HG03097 (cell line): ENCODE data around the gene PLPPR3.

Experiments used
- ATAC-seq: cut with Tn5 transposase; IDR thresholded peaks from one replicate; pipeline ENCODE4 v1.9.1; 2021; ENCODE audit not compliant: unreplicated experiment, low FRiP score

The PLPPR3 gene

GRCh38 chr19:811506-812048 lies 10.2 kb downstream of the PLPPR3 start:
- ATAC-seq, result no peak

GRCh38 chr19:810883-811489 lies 10.8 kb downstream of the PLPPR3 start:
- no peak for ATAC-seq

GRCh38 chr19:810077-810855 lies 11.5 kb downstream of the PLPPR3 start:
- ATAC-seq, result no peak

GRCh38 chr19:808423-808775 lies 13.4 kb downstream of the PLPPR3 start:
- no peak for ATAC-seq

GRCh38 chr19:807627-808422 lies 13.9 kb downstream of the PLPPR3 start:
- no peak for ATAC-seq

GRCh38 chr19:806815-807421 lies 14.8 kb downstream of the PLPPR3 start:
- no peak for ATAC-seq

- no peak for ATAC-seq
Observed at GRCh38 chr19:805600-806550, 15.9 kb downstream of the PLPPR3 start.

GRCh38 chr19:805166-805551 lies 16.6 kb downstream of the PLPPR3 start:
- ATAC-seq, result no peak

GRCh38 chr19:804419-805165 lies 17.2 kb downstream of the PLPPR3 start:
- ATAC-seq, result no peak

GRCh38 chr19:803686-804418 lies 17.9 kb downstream of the PLPPR3 start:
- no peak for ATAC-seq

GRCh38 chr19:803099-803561 lies 18.6 kb downstream of the PLPPR3 start:
- ATAC-seq, result no peak

- no peak for ATAC-seq
Observed at GRCh38 chr19:802498-803098, 19.2 kb downstream of the PLPPR3 start.

GRCh38 chr19:801861-802497 lies 19.8 kb downstream of the PLPPR3 start:
- no peak for ATAC-seq

GRCh38 chr19:801030-801860 lies 20.5 kb downstream of the PLPPR3 start:
- no peak for ATAC-seq

- ATAC-seq, result no peak
Observed at GRCh38 chr19:800360-801029, 21.3 kb downstream of the PLPPR3 start.
